IMR-90 (cell line): Measurements from ENCODE around the gene LRP1B.

Source experiments
- BHLHE40 ChIP-seq: fragments of 150-350 bp; IDR thresholded peaks from 2 replicates; pipeline ENCODE4 v1.6.1; 2016; ENCODE audit warnings: mild to moderate bottlenecking, low read depth, low read length
- CEBPB ChIP-seq: IDR thresholded peaks from 2 replicates; pipeline ENCODE4 v1.6.1; 2012; ENCODE audit warnings: low read depth, low read length, improper control_type of control experiment
- CHD1 ChIP-seq: IDR thresholded peaks from 2 replicates; pipeline ENCODE4 v1.6.1; 2012; ENCODE audit warnings: low read depth, low read length, improper control_type of control experiment
- CTCF ChIP-seq: conservative IDR thresholded peaks from 2 replicates; pipeline ENCODE4 v1.5.1; 2012; ENCODE audit warnings: mild to moderate bottlenecking, low read depth, low read length, improper control_type of control experiment
- MAFK ChIP-seq: IDR thresholded peaks from 2 replicates; pipeline ENCODE4 v1.6.1; 2012; ENCODE audit warnings: low read depth, low read length, improper control_type of control experiment
- MAZ ChIP-seq: IDR thresholded peaks from 2 replicates; pipeline ENCODE4 v1.6.1; 2012; ENCODE audit warnings: low read depth, mild to moderate bottlenecking, low read length, improper control_type of control experiment, moderate library complexity, borderline replicate concordance
- MXI1 ChIP-seq: IDR thresholded peaks from 2 replicates; pipeline ENCODE4 v1.6.1; 2012; ENCODE audit warnings: low read depth, mild to moderate bottlenecking, low read length, moderate library complexity, borderline replicate concordance
- POLR2A ChIP-seq: IDR thresholded peaks from 2 replicates; pipeline ENCODE4 v1.6.1; 2012; ENCODE audit warnings: mild to moderate bottlenecking, low read depth, low read length
- RAD21 ChIP-seq: IDR thresholded peaks from 2 replicates; pipeline ENCODE4 v1.6.1; 2012; ENCODE audit warnings: low read length, improper control_type of control experiment
- RCOR1 ChIP-seq: IDR thresholded peaks from 2 replicates; pipeline ENCODE4 v1.6.1; 2012; ENCODE audit warnings: mild to moderate bottlenecking, low read length, improper control_type of control experiment; ENCODE audit not compliant: insufficient replicate concordance
- RFX5 ChIP-seq: IDR thresholded peaks from 2 replicates; pipeline ENCODE4 v1.8.0; 2012; ENCODE audit warnings: low read depth, mild to moderate bottlenecking, low read length, moderate library complexity
- SMC3 ChIP-seq: fragments of 150-350 bp; IDR thresholded peaks from 2 replicates; pipeline ENCODE4 v1.6.1; 2016; ENCODE audit warnings: low read depth, mild to moderate bottlenecking, antibody characterized with exemption, low read length, moderate library complexity
- TF ChIP-seq, protein P1 (sequence below): fragments of 150-350 bp; IDR thresholded peaks from 2 replicates; pipeline ENCODE4 v1.6.1; 2016; ENCODE audit warnings: low read depth, mild to moderate bottlenecking, low read length, moderate library complexity, borderline replicate concordance

DNA sequence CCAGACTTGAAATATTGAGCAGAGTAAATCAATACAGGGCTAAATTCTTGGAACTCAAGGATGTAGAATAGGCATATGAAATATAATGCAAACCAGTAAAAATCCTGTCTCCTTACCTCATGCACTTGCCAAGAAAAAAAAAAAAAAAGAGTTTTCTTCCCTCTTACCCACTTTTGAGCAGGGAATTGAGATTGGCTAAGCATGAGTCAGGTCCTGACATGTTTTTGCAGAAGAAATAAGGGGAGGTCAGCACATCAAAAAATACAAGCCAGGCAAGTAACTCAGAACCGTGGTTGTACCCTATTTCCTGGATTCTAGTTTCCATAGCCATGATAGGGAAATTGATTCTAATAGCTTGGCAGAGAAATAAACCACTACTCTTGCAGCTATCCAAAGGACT lies 1526.7 kb downstream of the LRP1B start:
- TF ChIP-seq CTCF (no peak), POLR2A (no peak), RFX5 (no peak), RCOR1 (no peak), BHLHE40 (no peak), RAD21 (no peak), MAZ (no peak), MAFK (no peak), CHD1 (no peak), CEBPB (no peak), SMC3 (no peak), MXI1 (no peak)
- TF ChIP-seq, protein P1, sequence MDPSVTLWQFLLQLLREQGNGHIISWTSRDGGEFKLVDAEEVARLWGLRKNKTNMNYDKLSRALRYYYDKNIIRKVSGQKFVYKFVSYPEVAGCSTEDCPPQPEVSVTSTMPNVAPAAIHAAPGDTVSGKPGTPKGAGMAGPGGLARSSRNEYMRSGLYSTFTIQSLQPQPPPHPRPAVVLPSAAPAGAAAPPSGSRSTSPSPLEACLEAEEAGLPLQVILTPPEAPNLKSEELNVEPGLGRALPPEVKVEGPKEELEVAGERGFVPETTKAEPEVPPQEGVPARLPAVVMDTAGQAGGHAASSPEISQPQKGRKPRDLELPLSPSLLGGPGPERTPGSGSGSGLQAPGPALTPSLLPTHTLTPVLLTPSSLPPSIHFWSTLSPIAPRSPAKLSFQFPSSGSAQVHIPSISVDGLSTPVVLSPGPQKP: no peak
